Measurements from ENCODE around the gene RIIAD1.

DNA sequence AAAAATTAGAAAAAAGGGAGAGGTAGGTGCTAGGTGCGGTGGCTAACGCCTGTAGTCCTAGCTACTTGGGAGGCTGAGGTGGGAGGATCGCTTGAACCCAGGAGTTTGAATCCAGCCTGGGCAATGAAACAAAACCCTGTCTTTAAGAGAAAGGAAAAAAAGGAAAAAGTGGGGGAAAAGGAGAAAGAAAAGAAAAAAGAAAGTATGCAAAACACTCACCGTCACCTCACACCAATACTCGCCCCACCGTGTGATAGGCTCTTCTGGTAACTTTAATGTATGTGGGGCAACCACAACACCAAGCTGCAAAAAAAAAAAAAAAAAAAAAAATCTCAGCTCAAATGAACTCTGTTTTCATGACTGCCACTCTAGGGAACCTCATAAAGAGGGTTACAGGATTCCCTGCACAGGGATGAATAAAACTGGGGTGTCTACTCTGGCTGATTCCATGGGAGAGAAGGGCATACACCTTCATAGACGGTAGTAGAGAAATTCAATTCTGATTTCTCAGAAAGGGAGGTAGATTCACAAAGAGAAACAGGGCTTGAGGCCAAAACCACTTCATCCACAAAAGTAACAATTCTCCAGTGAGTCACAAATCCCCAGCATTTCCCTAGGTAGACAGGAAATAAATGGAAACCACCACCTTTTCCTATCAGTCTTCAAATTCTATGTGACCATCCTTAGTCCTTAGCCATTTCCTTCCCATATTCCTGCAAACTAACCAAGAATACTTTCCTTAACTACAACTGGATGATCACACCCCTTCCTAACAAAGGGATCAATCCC lies 39.5 kb downstream of the RIIAD1 start:
- TF ChIP-seq, protein P1, sequence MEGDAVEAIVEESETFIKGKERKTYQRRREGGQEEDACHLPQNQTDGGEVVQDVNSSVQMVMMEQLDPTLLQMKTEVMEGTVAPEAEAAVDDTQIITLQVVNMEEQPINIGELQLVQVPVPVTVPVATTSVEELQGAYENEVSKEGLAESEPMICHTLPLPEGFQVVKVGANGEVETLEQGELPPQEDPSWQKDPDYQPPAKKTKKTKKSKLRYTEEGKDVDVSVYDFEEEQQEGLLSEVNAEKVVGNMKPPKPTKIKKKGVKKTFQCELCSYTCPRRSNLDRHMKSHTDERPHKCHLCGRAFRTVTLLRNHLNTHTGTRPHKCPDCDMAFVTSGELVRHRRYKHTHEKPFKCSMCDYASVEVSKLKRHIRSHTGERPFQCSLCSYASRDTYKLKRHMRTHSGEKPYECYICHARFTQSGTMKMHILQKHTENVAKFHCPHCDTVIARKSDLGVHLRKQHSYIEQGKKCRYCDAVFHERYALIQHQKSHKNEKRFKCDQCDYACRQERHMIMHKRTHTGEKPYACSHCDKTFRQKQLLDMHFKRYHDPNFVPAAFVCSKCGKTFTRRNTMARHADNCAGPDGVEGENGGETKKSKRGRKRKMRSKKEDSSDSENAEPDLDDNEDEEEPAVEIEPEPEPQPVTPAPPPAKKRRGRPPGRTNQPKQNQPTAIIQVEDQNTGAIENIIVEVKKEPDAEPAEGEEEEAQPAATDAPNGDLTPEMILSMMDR (IDR thresholded peaks at IDR 0.05; ENCODE audit: poor library complexity), result no peak
- no peak for TF ChIP-seq EZH2 (IDR thresholded peaks at IDR 0.05; ENCODE audit: borderline replicate concordance)
